ENCODE measurements around the gene OSBP2.

The OSBP2 gene

DNA sequence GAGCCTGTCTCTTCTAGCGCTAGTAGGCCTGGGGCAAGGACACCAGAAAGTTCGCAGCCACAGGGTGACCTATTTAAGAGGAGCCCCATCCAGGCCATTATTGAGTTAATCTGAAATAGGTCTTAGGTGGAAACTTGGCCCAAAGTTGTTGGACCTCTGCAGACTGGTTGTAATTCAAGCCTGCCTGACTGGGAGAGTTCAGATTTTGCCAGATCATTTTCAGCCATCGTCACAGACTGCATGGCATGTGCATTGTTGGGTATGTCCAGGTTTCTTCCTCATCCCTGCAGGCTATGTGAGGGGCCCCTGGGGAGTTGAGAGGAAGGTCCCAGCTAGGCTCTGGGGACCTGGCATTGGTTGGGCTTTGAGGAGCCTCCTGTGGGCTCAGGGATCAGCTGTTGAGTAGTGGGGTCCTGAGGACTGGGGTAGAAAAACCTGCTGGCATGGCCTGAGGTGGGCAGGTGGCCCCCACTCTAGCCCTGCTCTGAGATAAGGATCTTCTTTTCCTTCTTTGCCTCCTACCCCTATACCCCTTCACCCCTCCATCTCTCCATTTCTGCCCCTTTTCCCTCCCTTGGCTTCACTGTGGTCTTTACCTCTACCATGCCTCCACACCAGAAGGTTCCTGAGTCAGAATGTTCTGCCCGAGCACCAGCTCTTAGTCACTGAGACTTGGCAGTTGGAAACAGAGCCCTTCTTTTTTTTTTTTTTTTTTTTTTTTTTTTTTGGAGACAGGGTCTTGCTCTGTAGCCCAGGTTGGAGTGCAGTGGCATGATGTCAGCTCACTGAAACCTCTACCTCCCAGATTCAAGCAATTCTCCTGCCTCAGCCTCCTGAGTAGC lies 161.2 kb downstream of the OSBP2 start:
- no peak for DNase-seq

- no peak for DNase-seq
These were observed 162.2 kb downstream of the OSBP2 start for GRCh38 chr22:30856741-30857502.

- DNase-seq, result no peak
These were observed 163.1 kb downstream of the OSBP2 start for GRCh38 chr22:30857791-30858190.

GRCh38 chr22:30858976-30859713 lies 164.5 kb downstream of the OSBP2 start:
- DNase-seq, result no peak

DNA sequence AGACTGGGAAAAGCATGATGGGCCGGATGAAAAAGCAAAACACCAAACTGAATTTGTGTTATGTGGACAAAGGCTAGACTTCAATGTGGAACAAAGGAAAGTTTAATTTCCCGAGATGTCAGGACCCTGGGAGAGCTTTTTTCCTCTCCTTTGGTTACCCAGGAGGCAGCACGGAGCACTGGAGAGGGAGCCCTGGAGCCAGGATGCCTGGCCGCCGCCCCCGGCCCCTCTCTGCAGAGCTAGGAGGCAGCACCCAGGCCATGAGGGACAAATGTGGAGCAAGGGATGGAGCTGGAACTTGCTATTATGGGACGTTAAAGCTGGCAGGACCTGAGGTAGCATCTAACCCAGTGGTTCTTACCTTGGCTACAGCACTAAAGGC lies 165.0 kb downstream of the OSBP2 start:
- no peak for DNase-seq

- no peak for DNase-seq
These were observed 165.8 kb downstream of the OSBP2 start for GRCh38 chr22:30860176-30861105.

DNA sequence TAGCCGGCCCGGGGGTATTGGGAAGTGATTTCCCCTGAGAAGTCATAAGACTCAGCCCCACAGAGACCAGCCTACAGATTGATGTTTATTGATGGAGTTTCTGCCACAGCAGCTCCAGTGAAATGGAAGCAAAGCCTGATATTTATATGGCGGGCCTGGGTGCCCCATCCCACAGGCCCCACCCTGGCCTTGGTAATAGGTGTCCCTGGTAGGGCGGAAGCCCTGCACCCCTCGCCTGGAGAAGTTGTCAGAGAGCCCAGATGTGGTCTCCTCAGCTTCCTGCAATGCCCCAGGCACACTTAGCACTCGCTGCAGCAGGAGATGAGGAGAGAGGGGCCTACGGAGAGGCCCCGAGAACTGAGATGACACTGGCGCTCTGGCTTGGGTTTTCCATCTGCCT lies 166.5 kb downstream of the OSBP2 start:
- DNase-seq, result no peak

GRCh38 chr22:30861688-30862552 lies 167.2 kb downstream of the OSBP2 start:
- DNase-seq, result no peak

DNA sequence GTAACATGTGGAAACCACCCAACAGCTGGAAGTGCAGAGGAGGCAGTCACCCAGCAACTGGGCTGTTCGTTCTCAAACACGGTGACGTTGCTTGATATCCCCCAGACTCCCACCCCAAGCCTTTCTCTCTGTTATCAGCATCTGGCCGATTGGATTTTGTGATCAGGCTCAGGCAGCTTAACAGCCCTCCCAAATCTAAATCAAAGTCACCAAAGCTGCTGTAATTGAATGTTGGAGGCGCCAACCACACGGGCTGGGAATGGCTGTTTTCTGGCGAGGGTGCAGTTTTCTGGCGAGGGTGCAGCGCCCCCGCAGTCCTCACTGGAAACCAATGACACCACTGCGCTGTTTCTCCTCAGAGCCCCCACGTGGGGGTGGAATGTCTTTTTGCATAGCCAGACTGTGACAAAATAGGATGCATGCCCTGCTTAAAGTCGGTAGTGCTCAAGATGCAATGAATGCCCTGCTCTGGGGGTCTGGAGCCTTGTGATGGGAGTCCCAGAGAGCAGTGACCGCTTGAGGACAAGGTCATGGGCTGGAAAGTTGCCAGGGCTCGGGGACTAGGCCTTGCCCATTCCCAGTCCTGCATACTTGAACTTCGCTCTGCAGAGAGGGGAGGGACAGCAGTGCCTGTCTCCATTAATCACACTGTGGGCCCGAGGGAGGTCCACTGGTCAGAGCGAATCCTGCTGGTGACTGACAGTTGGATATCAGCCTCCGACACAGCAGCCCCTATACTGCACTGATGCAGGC lies 168.6 kb downstream of the OSBP2 start:
- DNase-seq, result no peak

GRCh38 chr22:30864441-30865420 lies 170.1 kb downstream of the OSBP2 start:
- no peak for DNase-seq

GRCh38 chr22:30865656-30866055 lies 171.0 kb downstream of the OSBP2 start:
- no peak for DNase-seq

GRCh38 chr22:30866216-30866615 lies 171.5 kb downstream of the OSBP2 start:
- DNase-seq, result no peak

DNA sequence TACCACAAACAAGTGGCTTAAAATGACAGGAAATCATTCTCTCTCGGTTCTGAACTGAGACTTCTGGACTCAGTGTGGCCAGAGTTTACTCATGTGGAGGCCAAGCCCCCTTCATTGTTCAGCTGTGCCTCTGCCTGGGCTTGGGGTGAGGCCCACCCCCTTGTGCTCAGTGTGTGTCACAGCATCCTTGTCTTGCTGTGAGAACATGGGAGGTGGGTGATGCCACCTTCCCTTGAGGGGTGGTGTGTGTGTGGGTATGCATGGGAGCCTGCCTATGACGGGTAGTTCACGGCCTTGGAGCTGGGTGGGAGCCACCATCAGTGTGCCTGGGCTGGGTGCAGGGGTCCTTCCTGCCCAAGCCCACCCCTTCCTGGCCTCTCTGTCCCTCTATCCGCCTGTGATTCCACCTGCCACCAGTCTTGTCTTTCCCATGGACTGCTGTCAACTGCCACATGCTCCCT lies 172.2 kb downstream of the OSBP2 start:
- DNase-seq, result no peak

GRCh38 chr22:30867746-30868662 lies 173.3 kb downstream of the OSBP2 start:
- DNase-seq, result no peak

DNA sequence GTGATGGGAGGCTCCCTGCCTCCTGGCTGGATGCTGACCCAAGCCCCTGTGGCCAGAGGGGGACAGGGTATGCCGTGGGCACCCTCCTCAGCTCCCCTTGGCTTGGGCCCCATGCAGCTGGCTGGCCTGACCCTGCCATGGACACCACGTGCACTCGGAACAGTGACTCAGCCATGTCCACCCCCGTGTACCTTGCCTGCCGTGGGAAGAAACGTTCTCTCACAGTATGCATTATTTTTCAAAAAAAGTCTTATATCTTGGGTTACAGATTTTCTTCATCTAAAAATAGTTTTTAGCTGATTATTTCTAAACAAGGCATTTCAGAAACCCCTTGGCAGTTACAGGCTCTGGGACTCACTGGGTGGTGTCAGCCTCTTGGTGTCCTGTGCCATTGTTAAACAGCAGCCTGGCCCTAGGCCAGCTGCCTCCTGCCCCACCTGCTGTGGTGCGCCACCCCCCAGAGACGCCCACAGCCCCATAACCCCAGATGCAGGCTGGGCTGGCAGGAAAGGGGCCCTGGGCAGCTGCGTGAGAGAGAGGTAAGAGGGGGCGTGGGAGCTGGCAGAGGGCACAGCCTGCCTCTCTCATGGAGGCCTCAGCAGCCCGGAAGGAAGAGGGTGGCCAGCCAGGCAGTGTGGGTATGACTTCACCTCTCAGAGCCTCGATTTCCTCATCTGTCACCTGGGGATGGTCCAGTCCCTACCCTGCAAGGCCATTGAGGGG lies 174.2 kb downstream of the OSBP2 start:
- peak in 2 of 3 experiments; percentile 27 to 60 for DNase-seq

DNA sequence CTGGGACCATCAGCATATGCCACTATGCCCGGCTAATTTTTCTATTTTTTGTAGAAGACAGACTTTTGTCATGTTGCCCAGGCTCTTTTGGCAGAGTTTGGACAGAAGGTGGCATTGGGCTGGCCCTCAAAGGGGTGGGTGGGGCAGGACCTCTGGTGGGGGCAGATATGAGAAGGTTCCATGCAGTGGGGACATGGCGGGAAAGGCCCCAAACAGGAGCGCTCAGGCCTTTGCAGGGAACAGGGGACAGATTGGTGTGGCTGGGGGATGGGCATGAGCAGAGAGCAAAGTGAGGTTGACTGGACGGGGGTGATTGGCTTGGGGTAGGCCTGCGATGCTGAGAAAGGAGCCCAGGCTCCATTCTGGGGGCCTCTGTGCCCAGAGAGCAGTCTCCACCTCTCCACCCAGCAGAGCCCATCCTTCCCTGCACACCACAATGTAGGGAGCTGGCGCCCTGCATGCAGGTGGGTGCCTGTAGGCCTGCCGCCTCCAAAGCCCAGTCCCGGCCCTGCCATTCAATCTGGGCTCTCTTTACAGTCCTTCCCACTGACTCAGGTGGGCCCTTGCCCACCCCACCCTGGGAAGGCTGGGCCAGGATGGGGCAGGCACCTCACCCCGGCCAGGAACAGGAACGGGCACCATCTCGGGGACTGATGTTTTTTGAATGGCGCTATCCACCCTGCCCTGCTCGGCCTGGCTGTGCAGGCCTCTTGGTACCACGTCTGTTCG lies 175.2 kb downstream of the OSBP2 start:
- DNase-seq, result no peak

All from NCI-H1417 (cell line).